HepG2 (cell line): Measurements from ENCODE around the gene DNMT3B. TPM values are rescaled to one million over a fixed set of nuclear protein-coding genes. Genes with fewer than 3 reads are reported as not detected.

Source experiments
- ATAC-seq: fragments of 200-7000 bp; cut with Tn5 transposase; 3 replicates; pipeline ENCODE4 v1.9.1; 2020; ENCODE audit warnings: mild to moderate bottlenecking, moderate library complexity
- BruUV-seq: library from RNA; stranded (reverse); fragments of 400-500 nt; replicated peaks from 2 replicates; lab custom pipeline; 2021; lab: Mats Ljungman, UMichigan
- CTCF ChIA-PET: fragments of 300-600 bp; formaldehyde crosslinking; extraction: SDS; loops from one replicate; lab custom pipeline; 2021; ENCODE audit warnings: low total read pairs, inconsistent platforms, low intra/inter-chr PET ratio; lab: Yijun Ruan, JAX
- POLR2A ChIA-PET: fragments of 350-600 bp; sonication (Branson Sonifier 250); formaldehyde crosslinking; loops from one replicate; lab custom pipeline; 2020; ENCODE audit warnings: antibody characterized with exemption, inconsistent platforms; lab: Yijun Ruan, JAX
- DNase-seq: peaks from one replicate; pipeline ENCODE4 v3.0.0-alpha.2; 2015; ENCODE audit warnings: low spot score
- FAIRE-seq: peaks from 3 replicates; lab custom pipeline; 2011; peaks lifted over from hg19 to GRCh38; lab: Jason Lieb, UNC
- H2AFZ ChIP-seq: one replicate; pipeline ENCODE4 v1.6.1; 2011; ENCODE audit warnings: low read length, inconsistent platforms
- H3K27ac ChIP-seq: fragments of 300-600 bp; 3 replicates; pipeline ENCODE4 v1.8.0; 2011; ENCODE audit warnings: mixed run types, mild to moderate bottlenecking, mixed read lengths, low read length, inconsistent platforms; ENCODE audit not compliant: insufficient read depth; ENCODE audit errors: extremely low read length
- H3K27me3 ChIP-seq, 2 experiments: fragments of 200-600 bp in 1 of 2; 2 replicates in 1 of 2; 3 replicates in 1 of 2; pipeline versions ENCODE4 v1.6.0 to v1.8.0; 2011; ENCODE audit warnings: low read length in 2 of 2, mild to moderate bottlenecking in 2 of 2, moderate library complexity in 2 of 2, inconsistent platforms in 1 of 2; ENCODE audit not compliant: insufficient read depth in 2 of 2, control insufficient read depth in 1 of 2
- H3K36me3 ChIP-seq, 2 experiments: fragments of 200-600 bp in 1 of 2; replicated peaks in 1 of 2; 2 replicates in 1 of 2; 3 replicates in 1 of 2; pipeline versions ENCODE4 v1.5.1 to v1.8.0; 2011; ENCODE audit warnings: low read length in 2 of 2, inconsistent platforms in 1 of 2; ENCODE audit not compliant: insufficient read depth in 2 of 2, control insufficient read depth in 1 of 2
- H3K4me1 ChIP-seq: 2 replicates; pipeline ENCODE4 v1.5.1; 2012; ENCODE audit warnings: low read length, inconsistent platforms; ENCODE audit not compliant: insufficient read depth
- H3K4me2 ChIP-seq: 2 replicates; pipeline ENCODE4 v1.6.0; 2011; ENCODE audit warnings: low read depth, low read length, inconsistent platforms
- H3K4me3 ChIP-seq, 3 experiments: fragments of 200-600 bp in 1 of 3; sonication (generic), shearing (Covaris generic) in 1 of 3; replicated peaks in 1 of 3; 2 replicates each; pipeline ENCODE4 v1.5.1; 2011 to 2016; ENCODE audit warnings: low read length in 3 of 3, inconsistent platforms in 2 of 3, low read depth in 2 of 3, mild to moderate bottlenecking in 2 of 3, control low read depth in 1 of 3, mixed read lengths in 1 of 3; ENCODE audit not compliant: insufficient read depth in 1 of 3
- H3K79me2 ChIP-seq: one replicate; pipeline ENCODE4 v1.6.1; 2011; ENCODE audit warnings: low read length, inconsistent platforms; ENCODE audit not compliant: insufficient read depth
- H3K9ac ChIP-seq: 2 replicates; pipeline ENCODE4 v1.6.0; 2011; ENCODE audit warnings: mild to moderate bottlenecking, low read depth, low read length, inconsistent platforms; ENCODE audit not compliant: insufficient read depth
- H3K9me3 ChIP-seq: 2 replicates; pipeline ENCODE4 v1.5.1; 2012; ENCODE audit warnings: mild to moderate bottlenecking, low read length
- H4K20me1 ChIP-seq: 2 replicates; pipeline ENCODE4 v1.6.0; 2011; ENCODE audit warnings: inconsistent platforms, mild to moderate bottlenecking, low read length, moderate library complexity; ENCODE audit not compliant: insufficient read depth
- CHCHD3 ChIP-seq: sonication (generic); formaldehyde crosslinking; IDR thresholded peaks from 2 replicates; pipeline ENCODE4 v1.8.0; 2022; ENCODE audit warnings: mild to moderate bottlenecking, missing genetic modification reagents, moderate library complexity
- KAT2B ChIP-seq: fragments of 150-350 bp; IDR thresholded peaks from 2 replicates; pipeline ENCODE4 v1.6.1; 2014; ENCODE audit warnings: low read depth, low read length, borderline replicate concordance
- POLR2A ChIP-seq, 2 experiments: IDR thresholded peaks; 2 replicates each; pipeline ENCODE4 v1.6.1; 2011; ENCODE audit warnings: low read depth in 2 of 2, low read length in 2 of 2, mild to moderate bottlenecking in 1 of 2, moderate library complexity in 1 of 2; ENCODE audit not compliant: insufficient read depth in 1 of 2
- SETDB1 ChIP-seq: sonication (generic); formaldehyde crosslinking; IDR thresholded peaks from 2 replicates; pipeline ENCODE4 v1.5.1; 2020; ENCODE audit warnings: missing genetic modification reagents, mild to moderate bottlenecking, borderline replicate concordance
- TOPORS ChIP-seq: sonication (generic); formaldehyde crosslinking; IDR thresholded peaks from 2 replicates; pipeline ENCODE4 v1.8.0; 2023; ENCODE audit warnings: mild to moderate bottlenecking, missing genetic modification reagents
- U2AF2 ChIP-seq: fragments of 200-400 bp; formaldehyde crosslinking; IDR thresholded peaks from 2 replicates; pipeline ENCODE4 v1.6.1; 2017; ENCODE audit warnings: low read depth, mild to moderate bottlenecking, low read length
- WGBS: methylation state at CpG from one replicate; pipeline ENCODE4 v1.1.6; 2017; ENCODE audit warnings: low lambda C conversion rate; 5-methylcytosine and 5-hydroxymethylcytosine counted together
- in situ Hi-C: cut with HindIII; loops from 2 replicates; pipeline ENCODE4 v1.10.0; 2017; ENCODE audit warnings: low pct_unique_long_range_greater_than_20kb; ENCODE audit not compliant: extremely low pct_ligation_motif_present
- intact Hi-C: fragments of 100-400 bp; cut with micrococcal nuclease; formaldehyde crosslinking; loops from one replicate; pipeline ENCODE4 v1.10.0; 2022; ENCODE audit not compliant: unreplicated experiment
- polyA plus RNA-seq, 8 experiments: library from polyadenylated mRNA; depleted of rRNA in 3 of 8; stranded (reverse) in 7 of 8; unstranded in 1 of 8; fragments of >200 nt; fragmentation: Illumina TruSeq in 4 of 8; extraction: Trizol in 4 of 8; gene quantifications; 2 replicates each; pipeline versions ENCODE4 v1.2.1 to v1.2.3, GENCODE V29; 2011 to 2016; ENCODE audit warnings: low read depth in 4 of 8, missing spikeins in 1 of 8, mixed read lengths in 1 of 8; ENCODE audit not compliant: insufficient read depth in 1 of 8
- total RNA-seq, 5 experiments: library from RNA; depleted of rRNA; stranded (reverse); fragments of >200 nt; fragmentation: Illumina TruSeq; extraction: Trizol; gene quantifications; 2 replicates each; pipeline ENCODE4 v1.2.3, GENCODE V29; 2016; ENCODE audit warnings: low read depth in 1 of 5
- TF ChIP-seq, protein P1 (sequence below): IDR thresholded peaks from 2 replicates; pipeline ENCODE4 v1.6.1; 2012; ENCODE audit warnings: low read depth, low read length, improper control_type of control experiment
- TF ChIP-seq, protein P2 (sequence below): IDR thresholded peaks from 2 replicates; pipeline ENCODE4 v1.6.1; 2016; ENCODE audit warnings: low read depth, borderline replicate concordance
- TF ChIP-seq, protein P3 (sequence below): sonication (generic); formaldehyde crosslinking; IDR thresholded peaks from 2 replicates; pipeline ENCODE4 v1.8.1; 2022; ENCODE audit warnings: mild to moderate bottlenecking, missing genetic modification reagents
- TF ChIP-seq, protein P4 (sequence below): sonication (generic); formaldehyde crosslinking; IDR thresholded peaks from 2 replicates; pipeline ENCODE4 v1.9.0; 2021; ENCODE audit warnings: missing genetic modification reagents, borderline replicate concordance
- TF ChIP-seq, protein P5 (sequence below): fragments of 450-650 bp; IDR thresholded peaks from 2 replicates; pipeline ENCODE4 v1.6.1; 2017
- TF ChIP-seq, protein P6 (sequence below): sonication (generic); formaldehyde crosslinking; IDR thresholded peaks from 2 replicates; pipeline ENCODE4 v1.8.0; 2022; ENCODE audit warnings: missing genetic modification reagents, mild to moderate bottlenecking, inconsistent platforms, borderline replicate concordance

Gene DNMT3B
- total and polyA plus RNA-seq, 2 of the 13 experiments (the other 11 are each of a cell fraction or from before 2014, with no cell fraction given) = 3.8 to 13.9 TPM

DNA sequence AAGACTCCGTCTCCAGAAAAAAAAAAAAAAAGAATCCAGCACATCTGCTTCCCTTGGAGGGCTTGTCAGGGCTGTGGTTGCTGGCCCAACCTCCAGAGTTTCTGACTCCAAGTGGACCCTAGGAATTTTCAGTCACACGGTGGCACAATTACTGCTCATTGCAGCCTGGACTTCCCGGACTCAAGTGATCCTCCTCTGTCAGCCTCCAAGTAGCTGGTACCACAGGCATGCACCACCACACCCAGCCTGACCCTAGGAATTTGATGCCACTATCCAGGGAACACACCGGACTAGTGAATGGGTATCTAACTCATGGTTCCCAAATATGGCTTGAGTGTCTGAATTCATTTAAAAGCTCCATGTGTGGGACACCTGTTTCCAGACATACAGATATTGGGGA is 47.7 kb downstream of the DNMT3B start:
- no TSS peak for BruUV-seq
- POLR2A ChIA-PET = no interaction called here
- Histone ChIP-seq H3K4me1 (no peaks in the 10 kb centered on the region), H3K79me2 (no peaks in the 10 kb centered on the region), H3K36me3 (peaks cover 5 to 30% of the 10 kb centered on the region in 2 experiments; a peak in 4 of 5 replicates), H3K4me2 (no peak overlapping the region), H3K9ac (no peak overlapping the region), H3K9me3 (no peaks in the 10 kb centered on the region), H4K20me1 (no peaks in the 10 kb centered on the region)
- no peak for ATAC-seq
- no peak for DNase-seq
- FAIRE-seq = no peak
- CTCF ChIA-PET = no interaction called here
- WGBS = 93% methylated on average over 4 of the region's 4 CpGs
- in situ Hi-C loops = no loop called here
- no peak for TF ChIP-seq CHCHD3 (CRISPR knock-in tag)
- TF ChIP-seq POLR2A (IDR thresholded peaks at IDR 0.05; ENCODE audit: insufficient read depth in 1 of 2, low read depth in 2 of 2, low read length in 2 of 2) = no peak
- no peak for TF ChIP-seq SETDB1
- TF ChIP-seq, all 625 proteins: peak for 0
- intact Hi-C loops = no loop called here
- Histone ChIP-seq H2AFZ (no peak overlapping the region), H3K27ac (no peak overlapping the region), H3K27me3 (no peaks in the 10 kb centered on the region), H3K4me3 (no peak overlapping the region)

DNA sequence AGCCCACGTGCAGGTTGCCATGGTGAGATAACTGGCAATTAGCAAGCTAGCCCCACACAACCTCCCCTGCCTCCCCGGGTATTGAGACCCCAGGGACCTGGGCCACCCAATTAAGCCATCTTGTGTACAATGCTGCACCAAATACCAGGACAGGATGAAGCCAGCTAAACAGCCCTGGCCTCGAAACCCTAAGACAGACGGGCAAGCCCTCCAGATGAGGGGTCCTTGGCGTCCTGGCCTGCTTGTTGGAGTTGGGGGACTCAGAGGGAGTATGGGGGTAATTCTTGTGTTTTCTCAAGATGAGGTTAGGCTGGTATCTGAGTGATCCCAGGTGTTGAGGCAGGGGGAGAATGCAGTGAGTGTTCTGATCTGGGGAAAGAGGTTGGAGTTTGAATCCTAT is 48.8 kb downstream of the DNMT3B start:
- 92% methylated on average over 5 of the region's 5 CpGs for WGBS
- DNase-seq = no peak
- CTCF ChIA-PET = no interaction called here
- Histone ChIP-seq H2AFZ (no peak overlapping the region), H4K20me1 (no peaks in the 10 kb centered on the region), H3K4me1 (no peaks in the 10 kb centered on the region), H3K9me3 (no peaks in the 10 kb centered on the region), H3K27me3 (no peaks in the 10 kb centered on the region), H3K9ac (no peak overlapping the region), H3K4me3 (no peak overlapping the region), H3K4me2 (no peak overlapping the region), H3K27ac (no peak overlapping the region), H3K79me2 (no peaks in the 10 kb centered on the region), H3K36me3 (peaks cover 5 to 30% of the 10 kb centered on the region in 2 experiments; a peak in 4 of 5 replicates)
- POLR2A ChIA-PET = no interaction called here
- ATAC-seq = no peak
- in situ Hi-C loops (no loop called here), intact Hi-C loops (no loop called here)
- no peak for FAIRE-seq
- no TSS peak for BruUV-seq
- no peak for TF ChIP-seq KAT2B
- TF ChIP-seq, protein P1, sequence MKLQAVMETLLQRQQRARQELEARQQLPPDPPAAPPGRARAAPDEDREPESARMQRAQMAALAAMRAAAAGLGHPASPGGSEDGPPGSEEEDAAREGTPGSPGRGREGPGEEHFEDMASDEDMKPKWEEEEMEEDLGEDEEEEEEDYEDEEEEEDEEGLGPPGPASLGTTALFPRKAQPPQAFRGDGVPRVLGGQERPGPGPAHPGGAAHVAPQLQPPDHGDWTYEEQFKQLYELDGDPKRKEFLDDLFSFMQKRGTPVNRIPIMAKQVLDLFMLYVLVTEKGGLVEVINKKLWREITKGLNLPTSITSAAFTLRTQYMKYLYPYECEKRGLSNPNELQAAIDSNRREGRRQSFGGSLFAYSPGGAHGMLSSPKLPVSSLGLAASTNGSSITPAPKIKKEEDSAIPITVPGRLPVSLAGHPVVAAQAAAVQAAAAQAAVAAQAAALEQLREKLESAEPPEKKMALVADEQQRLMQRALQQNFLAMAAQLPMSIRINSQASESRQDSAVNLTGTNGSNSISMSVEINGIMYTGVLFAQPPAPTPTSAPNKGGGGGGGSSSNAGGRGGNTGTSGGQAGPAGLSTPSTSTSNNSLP = no peak
- TF ChIP-seq U2AF2 = no peak
- TF ChIP-seq TOPORS (CRISPR knock-in tag) = no peak
- TF ChIP-seq, protein P2, sequence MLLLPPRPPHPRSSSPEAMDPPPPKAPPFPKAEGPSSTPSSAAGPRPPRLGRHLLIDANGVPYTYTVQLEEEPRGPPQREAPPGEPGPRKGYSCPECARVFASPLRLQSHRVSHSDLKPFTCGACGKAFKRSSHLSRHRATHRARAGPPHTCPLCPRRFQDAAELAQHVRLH (CRISPR knock-in tag) = no peak
- TF ChIP-seq, protein P3, sequence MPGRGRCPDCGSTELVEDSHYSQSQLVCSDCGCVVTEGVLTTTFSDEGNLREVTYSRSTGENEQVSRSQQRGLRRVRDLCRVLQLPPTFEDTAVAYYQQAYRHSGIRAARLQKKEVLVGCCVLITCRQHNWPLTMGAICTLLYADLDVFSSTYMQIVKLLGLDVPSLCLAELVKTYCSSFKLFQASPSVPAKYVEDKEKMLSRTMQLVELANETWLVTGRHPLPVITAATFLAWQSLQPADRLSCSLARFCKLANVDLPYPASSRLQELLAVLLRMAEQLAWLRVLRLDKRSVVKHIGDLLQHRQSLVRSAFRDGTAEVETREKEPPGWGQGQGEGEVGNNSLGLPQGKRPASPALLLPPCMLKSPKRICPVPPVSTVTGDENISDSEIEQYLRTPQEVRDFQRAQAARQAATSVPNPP (CRISPR knock-in tag) = no peak
- TF ChIP-seq, protein P4, sequence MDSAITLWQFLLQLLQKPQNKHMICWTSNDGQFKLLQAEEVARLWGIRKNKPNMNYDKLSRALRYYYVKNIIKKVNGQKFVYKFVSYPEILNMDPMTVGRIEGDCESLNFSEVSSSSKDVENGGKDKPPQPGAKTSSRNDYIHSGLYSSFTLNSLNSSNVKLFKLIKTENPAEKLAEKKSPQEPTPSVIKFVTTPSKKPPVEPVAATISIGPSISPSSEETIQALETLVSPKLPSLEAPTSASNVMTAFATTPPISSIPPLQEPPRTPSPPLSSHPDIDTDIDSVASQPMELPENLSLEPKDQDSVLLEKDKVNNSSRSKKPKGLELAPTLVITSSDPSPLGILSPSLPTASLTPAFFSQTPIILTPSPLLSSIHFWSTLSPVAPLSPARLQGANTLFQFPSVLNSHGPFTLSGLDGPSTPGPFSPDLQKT (CRISPR knock-in tag) = no peak
- TF ChIP-seq, protein P5, sequence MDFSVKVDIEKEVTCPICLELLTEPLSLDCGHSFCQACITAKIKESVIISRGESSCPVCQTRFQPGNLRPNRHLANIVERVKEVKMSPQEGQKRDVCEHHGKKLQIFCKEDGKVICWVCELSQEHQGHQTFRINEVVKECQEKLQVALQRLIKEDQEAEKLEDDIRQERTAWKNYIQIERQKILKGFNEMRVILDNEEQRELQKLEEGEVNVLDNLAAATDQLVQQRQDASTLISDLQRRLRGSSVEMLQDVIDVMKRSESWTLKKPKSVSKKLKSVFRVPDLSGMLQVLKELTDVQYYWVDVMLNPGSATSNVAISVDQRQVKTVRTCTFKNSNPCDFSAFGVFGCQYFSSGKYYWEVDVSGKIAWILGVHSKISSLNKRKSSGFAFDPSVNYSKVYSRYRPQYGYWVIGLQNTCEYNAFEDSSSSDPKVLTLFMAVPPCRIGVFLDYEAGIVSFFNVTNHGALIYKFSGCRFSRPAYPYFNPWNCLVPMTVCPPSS = no peak
- TF ChIP-seq, protein P6, sequence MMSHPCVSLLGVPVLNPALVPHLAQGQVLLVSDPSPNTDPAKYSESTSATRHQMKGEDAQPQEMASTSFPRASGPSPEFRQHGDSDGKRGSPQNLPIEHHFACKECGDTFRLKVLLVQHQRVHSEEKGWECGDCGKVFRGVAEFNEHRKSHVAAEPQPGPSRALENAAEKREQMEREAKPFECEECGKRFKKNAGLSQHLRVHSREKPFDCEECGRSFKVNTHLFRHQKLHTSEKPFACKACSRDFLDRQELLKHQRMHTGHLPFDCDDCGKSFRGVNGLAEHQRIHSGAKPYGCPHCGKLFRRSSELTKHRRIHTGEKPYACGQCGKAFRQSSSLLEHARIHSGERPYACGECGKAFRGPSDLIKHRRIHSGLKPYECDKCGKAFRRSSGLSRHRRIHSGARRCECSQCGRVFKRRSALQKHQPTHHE (CRISPR knock-in tag) = no peak
